GM18505 (cell line): ENCODE data around the gene DEGS2.

Experiments used
- ATAC-seq: cut with Tn5 transposase; IDR thresholded peaks from one replicate; pipeline ENCODE4 v1.9.1; 2021; ENCODE audit not compliant: unreplicated experiment
- POLR2A ChIP-seq: IDR thresholded peaks from 4 replicates; pipeline ENCODE4 v1.6.1; 2011; ENCODE audit warnings: borderline replicate concordance; ENCODE audit not compliant: insufficient read depth, insufficient read length; ENCODE audit errors: extremely low read depth

The DEGS2 gene

GRCh38 chr14:100122481-100123223 lies 36.8 kb downstream of the DEGS2 start:
- no peak for TF ChIP-seq POLR2A
- no peak for ATAC-seq

GRCh38 chr14:100121643-100122480 lies 37.6 kb downstream of the DEGS2 start:
- TF ChIP-seq POLR2A, result no peak
- no peak for ATAC-seq

GRCh38 chr14:100120522-100121269 lies 38.7 kb downstream of the DEGS2 start:
- ATAC-seq, result no peak
- TF ChIP-seq POLR2A, result no peak

- no peak for TF ChIP-seq POLR2A
- no peak for ATAC-seq
Measured at GRCh38 chr14:100119251-100119650, 40.2 kb downstream of the DEGS2 start.

GRCh38 chr14:100118396-100119011 lies 40.9 kb downstream of the DEGS2 start:
- no peak for TF ChIP-seq POLR2A
- ATAC-seq, result no peak

GRCh38 chr14:100117633-100118395 lies 41.6 kb downstream of the DEGS2 start:
- TF ChIP-seq POLR2A, result no peak
- no peak for ATAC-seq

GRCh38 chr14:100117026-100117425 lies 42.4 kb downstream of the DEGS2 start:
- peak; percentile 14 for TF ChIP-seq POLR2A
- ATAC-seq, result no peak

GRCh38 chr14:100116134-100116533 lies 43.3 kb downstream of the DEGS2 start:
- no peak for TF ChIP-seq POLR2A
- no peak for ATAC-seq

- ATAC-seq, result no peak
- no peak for TF ChIP-seq POLR2A
Measured at GRCh38 chr14:100115726-100116125, 43.7 kb downstream of the DEGS2 start.

GRCh38 chr14:100115236-100115635 lies 44.2 kb downstream of the DEGS2 start:
- no peak for ATAC-seq
- TF ChIP-seq POLR2A, result no peak

- no peak for ATAC-seq
- no peak for TF ChIP-seq POLR2A
Measured at GRCh38 chr14:100114109-100114765, 45.2 kb downstream of the DEGS2 start.
